Measurements from ENCODE around the gene ZNF143.
"Not testable (repeated sequence)": the region's sequence is repeated elsewhere in the genome, so short reads cannot be mapped to it uniquely, and the experiment has no call there.

ZNF143 gene

DNA sequence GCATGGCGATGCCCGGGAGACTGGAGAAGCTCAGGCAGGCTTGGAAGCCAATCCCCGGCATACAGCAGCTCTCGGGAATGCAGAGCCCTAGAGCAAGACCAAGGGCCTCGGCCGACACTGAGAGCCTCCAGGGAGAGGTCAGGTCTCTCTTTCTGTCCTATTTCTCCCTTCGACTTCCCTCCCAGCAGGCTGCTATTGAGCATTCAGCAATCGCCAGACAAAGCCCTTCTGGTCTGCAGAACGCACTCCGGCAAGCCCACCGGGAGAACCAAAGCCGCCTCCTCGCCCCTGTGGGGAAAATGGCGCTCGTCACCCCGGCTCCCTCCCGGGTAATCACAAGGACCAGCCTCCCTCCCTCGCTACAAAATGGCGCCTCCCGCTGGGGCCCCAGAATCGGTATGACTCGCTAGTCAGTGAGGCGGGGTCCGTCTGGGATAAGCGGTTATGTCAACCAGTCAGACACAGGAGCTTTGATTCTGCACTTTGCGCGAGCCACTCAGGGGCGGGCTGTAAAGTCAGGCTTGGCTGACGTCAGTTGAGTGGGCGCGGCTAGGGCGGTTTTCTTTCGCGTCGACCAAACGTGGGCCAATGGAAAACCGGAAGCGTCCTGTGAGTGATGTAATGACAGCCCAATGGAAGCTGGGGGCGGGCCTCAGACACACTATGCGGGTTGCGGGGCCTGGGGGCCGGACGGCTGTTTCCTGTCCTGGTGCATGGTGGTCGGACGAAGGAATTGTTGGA is at the start of gene ZNF143:
Gene ZNF143, plus strand, starts transcription at position 691 of the 741 bp plus-strand sequence. CDS start 10,297 bp downstream, outside the sequence.
- Histone ChIP-seq H3K36me3 (ENCODE audit: control insufficient read depth in 2 of 2, insufficient read depth in 2 of 2, low read length in 2 of 2) (no peaks in the 10 kb centered on the region), H3K9me3 (ENCODE audit: control insufficient read depth in 2 of 2, low read length in 2 of 2) (no peaks in the 10 kb centered on the region), H3K4me1 (ENCODE audit: control insufficient read depth, insufficient read depth, low read length) (peaks cover 11% of the 10 kb centered on the region), H3K9ac (ENCODE audit: low read length in 2 of 2) (peak within 1 kb of the TSS; percentile 100), H3K4me3 (ENCODE audit: low read length in 2 of 2) (peak within 1 kb of the TSS; percentile 97 to 99), H3K27ac (ENCODE audit: low read length) (peak within 1 kb of the TSS; percentile 100), H3K27me3 (ENCODE audit: control insufficient read depth in 1 of 2, insufficient read depth in 2 of 2, low read length in 2 of 2) (no peaks in the 10 kb centered on the region)

DNA sequence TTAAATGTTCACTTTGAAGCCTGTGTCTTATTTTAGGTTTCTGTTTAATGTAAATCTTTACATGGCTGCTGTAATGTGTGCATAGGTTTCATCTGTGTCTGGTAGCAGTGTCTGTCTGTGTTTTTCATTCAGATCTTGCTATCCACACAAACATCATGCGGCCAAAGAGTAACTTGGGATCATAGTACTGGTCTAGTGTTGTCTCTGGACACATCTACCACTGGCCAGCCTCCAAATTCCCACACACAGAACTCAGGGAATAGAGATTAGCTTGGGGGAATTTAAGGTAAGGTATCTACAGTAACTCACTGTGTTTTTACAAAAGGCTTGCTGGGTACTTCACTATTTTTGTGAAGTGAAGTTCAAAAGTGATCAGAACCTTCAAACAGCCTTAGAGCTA is 32.1 kb upstream of the ZNF143 start:
- H3K27me3 ChIP-seq (ENCODE audit: control insufficient read depth in 1 of 2, insufficient read depth in 2 of 2, low read length in 2 of 2) = no peaks in the 10 kb centered on the region
- peaks cover 42 to 56% of the 10 kb centered on the region in 2 donors for H3K36me3 ChIP-seq (ENCODE audit: control insufficient read depth in 2 of 2, insufficient read depth in 2 of 2, low read length in 2 of 2)

DNA sequence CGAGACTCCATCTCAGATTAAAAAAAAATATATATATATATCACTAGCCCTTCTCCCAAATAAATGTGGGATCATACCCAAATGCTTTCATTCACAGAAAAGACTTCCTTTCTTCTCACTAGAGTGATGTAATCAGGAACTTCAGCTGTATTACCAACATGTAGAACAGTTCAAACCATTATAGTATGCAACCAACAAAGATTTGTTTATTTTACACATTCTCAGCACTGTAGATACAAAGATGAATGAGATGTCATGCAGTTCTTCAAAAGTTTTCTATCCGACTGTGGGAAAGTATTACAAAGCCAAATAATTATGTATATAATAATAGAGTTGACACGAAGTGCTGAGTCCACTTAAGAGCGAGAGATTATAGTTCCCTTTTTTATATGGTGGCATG is 22.2 kb upstream of the ZNF143 start:
- no peaks in the 10 kb centered on the region for H3K27me3 ChIP-seq (ENCODE audit: control insufficient read depth in 1 of 2, insufficient read depth in 2 of 2, low read length in 2 of 2)
- H3K9ac ChIP-seq (ENCODE audit: low read length in 2 of 2) = no peak overlapping the region
- no peak overlapping the region for H3K27ac ChIP-seq (ENCODE audit: low read length)
- H3K4me1 ChIP-seq (ENCODE audit: control insufficient read depth, insufficient read depth, low read length) = no peaks in the 10 kb centered on the region
- no peak overlapping the region for H3K4me3 ChIP-seq (ENCODE audit: low read length in 2 of 2)
- peaks cover 44 to 53% of the 10 kb centered on the region in 2 donors for H3K36me3 ChIP-seq (ENCODE audit: control insufficient read depth in 2 of 2, insufficient read depth in 2 of 2, low read length in 2 of 2)
- no peaks in the 10 kb centered on the region for H3K9me3 ChIP-seq (ENCODE audit: control insufficient read depth in 2 of 2, low read length in 2 of 2)

More for the DNA sequence above, 32.1 kb upstream of the ZNF143 start:
- H3K9ac ChIP-seq (ENCODE audit: low read length in 2 of 2) = no peak overlapping the region
- no peak overlapping the region for H3K4me3 ChIP-seq (ENCODE audit: low read length in 2 of 2)
- H3K27ac ChIP-seq (ENCODE audit: low read length) = no peak overlapping the region
- H3K9me3 ChIP-seq (ENCODE audit: control insufficient read depth in 2 of 2, low read length in 2 of 2) = no peaks in the 10 kb centered on the region
- no peaks in the 10 kb centered on the region for H3K4me1 ChIP-seq (ENCODE audit: control insufficient read depth, insufficient read depth, low read length)

DNA sequence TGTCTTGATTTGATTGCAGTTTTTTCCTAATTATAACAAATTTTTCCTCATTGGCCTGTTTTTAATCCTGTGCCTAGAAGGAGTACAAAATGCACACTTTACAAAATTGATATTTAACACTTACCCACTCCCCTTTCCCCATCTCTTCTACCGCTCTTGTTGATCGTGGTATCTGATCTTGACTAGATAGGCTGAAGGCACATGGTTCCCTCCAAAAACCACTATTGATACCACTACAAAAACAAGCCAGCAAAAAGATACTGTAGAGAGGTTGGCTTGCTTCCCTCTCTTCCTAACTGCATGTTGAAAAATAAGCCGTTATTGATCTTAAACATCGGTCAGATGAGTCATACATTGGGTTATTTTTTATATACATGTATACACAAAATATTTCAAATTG is 14.6 kb upstream of the ZNF143 start:
- Histone ChIP-seq H3K4me1 (ENCODE audit: control insufficient read depth, insufficient read depth, low read length) (no peaks in the 10 kb centered on the region), H3K36me3 (ENCODE audit: control insufficient read depth in 2 of 2, insufficient read depth in 2 of 2, low read length in 2 of 2) (peaks cover 12 to 19% of the 10 kb centered on the region in 2 donors), H3K27me3 (ENCODE audit: control insufficient read depth in 1 of 2, insufficient read depth in 2 of 2, low read length in 2 of 2) (no peaks in the 10 kb centered on the region), H3K27ac (ENCODE audit: low read length) (no peak overlapping the region), H3K9me3 (ENCODE audit: control insufficient read depth in 2 of 2, low read length in 2 of 2) (no peaks in the 10 kb centered on the region), H3K9ac (ENCODE audit: low read length in 2 of 2) (no peak overlapping the region), H3K4me3 (ENCODE audit: low read length in 2 of 2) (no peak overlapping the region)

DNA sequence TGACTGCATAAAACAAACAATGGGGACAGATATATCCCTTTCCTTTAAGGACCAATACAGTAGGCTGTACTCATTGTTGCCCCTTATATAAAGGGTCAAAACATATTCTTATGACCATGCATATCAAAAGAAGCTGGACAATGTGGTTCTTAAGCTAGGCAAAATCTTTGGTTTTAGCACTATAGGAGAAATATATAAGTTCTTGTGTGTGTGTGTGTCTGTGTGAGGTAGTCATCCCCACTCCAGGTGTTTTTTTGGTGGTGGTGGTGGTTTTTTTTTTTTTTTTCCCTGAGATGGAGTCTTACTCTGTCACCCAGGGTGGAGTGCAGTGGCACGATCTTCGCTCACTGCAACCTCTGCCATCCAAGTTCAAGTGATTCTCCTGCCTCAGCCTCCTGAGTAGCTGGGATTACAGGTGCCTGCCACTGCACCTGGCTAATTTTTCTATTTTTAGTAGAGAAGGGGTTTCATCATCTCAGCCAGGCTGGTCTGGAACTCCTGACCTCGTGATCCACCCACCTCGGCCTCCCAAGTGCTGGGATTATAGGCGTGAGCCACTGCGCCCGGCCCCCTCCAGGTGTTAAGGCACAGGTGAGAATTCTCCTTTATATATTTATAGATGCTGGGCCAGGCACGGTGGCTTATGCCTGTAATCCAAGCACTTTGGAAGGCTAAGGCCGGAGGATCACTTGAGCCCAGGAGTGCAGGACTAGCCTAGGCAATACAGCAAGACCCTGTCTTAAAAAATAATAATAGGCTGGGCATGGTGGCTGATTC is 12.0 kb upstream of the ZNF143 start:
- H3K9me3 ChIP-seq (ENCODE audit: control insufficient read depth in 2 of 2, low read length in 2 of 2) = no peaks in the 10 kb centered on the region
- H3K4me1 ChIP-seq (ENCODE audit: control insufficient read depth, insufficient read depth, low read length) = no peaks in the 10 kb centered on the region
- no peaks in the 10 kb centered on the region for H3K27me3 ChIP-seq (ENCODE audit: control insufficient read depth in 1 of 2, insufficient read depth in 2 of 2, low read length in 2 of 2)
- H3K9ac ChIP-seq (ENCODE audit: low read length in 2 of 2) = no peak overlapping the region
- peaks cover 0 to 6% of the 10 kb centered on the region in 2 donors for H3K36me3 ChIP-seq (ENCODE audit: control insufficient read depth in 2 of 2, insufficient read depth in 2 of 2, low read length in 2 of 2)
- H3K27ac ChIP-seq (ENCODE audit: low read length) = no peak overlapping the region
- H3K4me3 ChIP-seq (ENCODE audit: low read length in 2 of 2) = no peak overlapping the region

DNA sequence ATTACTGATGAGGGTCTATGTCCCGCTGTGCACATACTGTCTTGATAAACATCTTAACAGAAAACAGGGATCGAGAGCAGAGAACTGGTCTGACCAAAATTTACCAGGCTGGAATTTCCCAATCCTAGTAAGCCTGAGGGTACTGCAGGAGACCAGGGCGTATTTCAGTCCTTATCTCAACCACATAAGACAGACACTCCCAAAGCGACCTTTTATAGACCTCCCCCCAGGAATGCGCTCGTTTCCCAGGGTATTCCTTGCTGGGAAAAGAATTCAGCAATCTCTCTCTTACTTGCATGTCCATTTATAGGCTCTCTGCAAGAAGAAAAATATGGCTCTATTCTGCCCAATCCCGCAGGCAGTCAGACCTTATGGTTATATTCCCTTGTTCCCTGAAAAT is 8.8 kb upstream of the ZNF143 start:
- not testable (repeated sequence) for H3K4me1 ChIP-seq (ENCODE audit: control insufficient read depth, insufficient read depth, low read length); H3K9me3 ChIP-seq (ENCODE audit: control insufficient read depth in 2 of 2, low read length in 2 of 2); H3K27me3 ChIP-seq (ENCODE audit: control insufficient read depth in 1 of 2, insufficient read depth in 2 of 2, low read length in 2 of 2); H3K4me3 ChIP-seq (ENCODE audit: low read length in 2 of 2); H3K27ac ChIP-seq (ENCODE audit: low read length); H3K9ac ChIP-seq (ENCODE audit: low read length in 2 of 2); H3K36me3 ChIP-seq (ENCODE audit: control insufficient read depth in 2 of 2, insufficient read depth in 2 of 2, low read length in 2 of 2)

DNA sequence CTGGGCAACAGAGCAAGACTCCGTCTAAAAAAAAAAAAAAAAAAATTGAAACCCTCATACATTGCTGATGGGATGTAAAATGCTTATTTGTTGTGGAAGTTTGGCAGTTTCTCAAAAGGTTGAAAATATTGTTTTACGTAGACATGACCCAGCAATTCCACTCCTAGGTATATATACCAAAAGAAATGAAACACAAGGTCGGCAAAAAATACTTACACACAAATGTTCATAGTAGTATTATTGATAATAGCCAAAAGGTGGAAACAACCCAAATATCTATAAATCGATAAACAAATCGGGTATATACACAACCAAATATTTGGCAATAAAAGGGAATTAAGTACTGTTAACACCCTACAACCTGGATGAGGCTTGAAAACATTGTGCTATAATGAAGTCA is 5.1 kb upstream of the ZNF143 start:
- H3K27me3 ChIP-seq (ENCODE audit: control insufficient read depth in 1 of 2, insufficient read depth in 2 of 2, low read length in 2 of 2) = no peaks in the 10 kb centered on the region
- H3K9ac ChIP-seq (ENCODE audit: low read length in 2 of 2) = no peak overlapping the region
- H3K36me3 ChIP-seq (ENCODE audit: control insufficient read depth in 2 of 2, insufficient read depth in 2 of 2, low read length in 2 of 2) = no peaks in the 10 kb centered on the region
- no peak overlapping the region for H3K27ac ChIP-seq (ENCODE audit: low read length)
- H3K4me3 ChIP-seq (ENCODE audit: low read length in 2 of 2) = no peak overlapping the region
- H3K4me1 ChIP-seq (ENCODE audit: control insufficient read depth, insufficient read depth, low read length) = peaks cover 6% of the 10 kb centered on the region
- H3K9me3 ChIP-seq (ENCODE audit: control insufficient read depth in 2 of 2, low read length in 2 of 2) = no peaks in the 10 kb centered on the region

DNA sequence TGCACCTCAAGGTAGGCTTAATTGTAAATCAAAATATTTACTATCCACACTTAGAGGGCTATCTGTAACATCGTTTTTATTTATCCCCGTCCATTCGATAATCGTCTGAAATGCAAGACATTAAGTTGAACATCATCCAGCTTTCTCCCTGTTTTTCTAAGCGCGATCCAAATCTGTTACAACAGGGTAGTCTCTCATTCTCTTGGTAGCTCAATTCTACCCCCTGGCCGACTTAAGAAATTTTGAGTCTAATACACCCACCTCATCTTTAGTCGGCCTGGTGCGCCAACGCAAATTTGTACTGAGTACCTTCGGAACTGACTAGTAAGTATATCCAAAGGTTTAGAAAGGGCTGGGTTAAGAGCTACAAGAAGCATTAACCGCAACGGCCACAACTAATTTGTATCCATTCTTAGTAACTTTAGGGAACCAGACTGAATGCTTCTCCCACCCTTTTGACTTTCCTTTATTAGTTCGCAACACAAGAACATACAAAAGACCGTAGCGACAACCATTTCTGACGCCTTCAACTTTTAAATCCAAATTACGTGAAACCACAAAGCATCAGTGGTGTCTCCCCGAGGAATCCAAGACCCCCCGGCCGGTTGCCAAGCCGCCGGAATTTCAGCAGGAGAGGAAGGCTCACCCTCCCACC is 1.0 kb upstream of the ZNF143 start:
- Histone ChIP-seq H3K27me3 (ENCODE audit: control insufficient read depth in 1 of 2, insufficient read depth in 2 of 2, low read length in 2 of 2) (no peaks in the 10 kb centered on the region), H3K9ac (ENCODE audit: low read length in 2 of 2) (peak overlapping the region; percentile 100)

DNA sequence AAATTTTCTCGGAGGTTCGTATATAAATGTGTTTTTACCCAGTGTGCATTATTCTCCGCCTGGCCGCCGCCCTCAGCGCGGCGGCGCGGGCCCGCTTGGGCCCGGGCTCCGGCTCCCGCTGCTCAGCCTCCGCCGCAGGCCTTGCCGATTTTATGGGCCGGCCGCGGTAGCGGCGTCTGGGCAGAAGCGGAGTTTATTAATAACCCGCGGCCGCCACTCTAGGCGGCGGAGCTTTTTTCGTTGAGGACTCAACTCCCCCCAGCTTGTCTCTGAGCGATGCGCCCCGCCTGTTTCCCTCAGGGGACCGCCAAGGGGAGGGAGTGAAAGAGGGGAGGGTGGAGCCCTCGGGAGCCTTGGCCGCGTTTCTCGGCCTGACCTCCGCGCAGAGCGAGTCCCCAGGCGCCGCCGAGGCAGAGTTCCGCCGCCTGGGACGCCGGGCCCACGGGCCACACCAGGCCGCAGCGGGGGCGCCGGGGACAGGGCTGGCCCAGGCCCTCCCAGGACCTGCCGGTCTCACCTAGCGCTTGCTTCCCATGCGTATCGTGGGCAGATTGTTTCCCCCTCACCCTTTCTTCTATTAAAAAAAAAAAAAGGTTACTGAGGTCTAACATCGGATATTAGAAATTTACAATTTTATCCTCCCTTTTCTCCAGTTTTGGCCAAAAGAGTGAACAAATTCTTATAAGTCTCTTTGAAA is 399 bp downstream of the ZNF143 start:
- Histone ChIP-seq H3K36me3 (ENCODE audit: control insufficient read depth in 2 of 2, insufficient read depth in 2 of 2, low read length in 2 of 2) (no peaks in the 10 kb centered on the region), H3K4me1 (ENCODE audit: control insufficient read depth, insufficient read depth, low read length) (peaks cover 11% of the 10 kb centered on the region)

More for the DNA sequence above, 1.0 kb upstream of the ZNF143 start:
- peaks cover 11% of the 10 kb centered on the region for H3K4me1 ChIP-seq (ENCODE audit: control insufficient read depth, insufficient read depth, low read length)
- H3K27ac ChIP-seq (ENCODE audit: low read length) = peak overlapping the region; percentile 100
- H3K36me3 ChIP-seq (ENCODE audit: control insufficient read depth in 2 of 2, insufficient read depth in 2 of 2, low read length in 2 of 2) = no peaks in the 10 kb centered on the region
- no peaks in the 10 kb centered on the region for H3K9me3 ChIP-seq (ENCODE audit: control insufficient read depth in 2 of 2, low read length in 2 of 2)
- H3K4me3 ChIP-seq (ENCODE audit: low read length in 2 of 2) = peak overlapping the region; percentile 97 to 99

DNA sequence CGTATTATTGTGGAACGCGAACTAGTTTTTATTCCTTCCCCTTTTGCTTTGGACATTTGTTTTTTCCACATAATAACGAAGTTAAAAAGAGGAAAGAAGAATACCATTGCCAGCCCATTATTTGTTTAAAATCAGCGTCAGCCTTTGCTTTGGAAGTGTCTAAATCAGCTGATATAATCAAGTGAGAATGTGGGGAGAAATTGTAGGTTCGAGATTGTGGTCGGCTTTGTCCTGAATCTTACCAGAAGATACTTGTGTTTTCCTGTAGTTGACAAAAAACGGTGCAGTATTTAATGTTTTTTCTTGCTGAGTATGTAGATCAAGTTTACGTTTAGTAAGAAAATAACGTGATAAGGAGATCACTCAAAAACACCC is 935 bp downstream of the ZNF143 start:
- Histone ChIP-seq H3K4me1 (ENCODE audit: control insufficient read depth, insufficient read depth, low read length) (peaks cover 11% of the 10 kb centered on the region), H3K36me3 (ENCODE audit: control insufficient read depth in 2 of 2, insufficient read depth in 2 of 2, low read length in 2 of 2) (no peaks in the 10 kb centered on the region), H3K4me3 (ENCODE audit: low read length in 2 of 2) (peak overlapping the region; percentile 58 to 79), H3K9me3 (ENCODE audit: control insufficient read depth in 2 of 2, low read length in 2 of 2) (no peaks in the 10 kb centered on the region), H3K27ac (ENCODE audit: low read length) (peak overlapping the region; percentile 100), H3K9ac (ENCODE audit: low read length in 2 of 2) (peak overlapping the region; percentile 92 to 98), H3K27me3 (ENCODE audit: control insufficient read depth in 1 of 2, insufficient read depth in 2 of 2, low read length in 2 of 2) (no peaks in the 10 kb centered on the region)

More for the DNA sequence above, 399 bp downstream of the ZNF143 start:
- H3K9me3 ChIP-seq (ENCODE audit: control insufficient read depth in 2 of 2, low read length in 2 of 2) = no peaks in the 10 kb centered on the region
- peak overlapping the region; percentile 92 to 98 for H3K9ac ChIP-seq (ENCODE audit: low read length in 2 of 2)
- H3K27me3 ChIP-seq (ENCODE audit: control insufficient read depth in 1 of 2, insufficient read depth in 2 of 2, low read length in 2 of 2) = no peaks in the 10 kb centered on the region
- peak overlapping the region; percentile 100 for H3K27ac ChIP-seq (ENCODE audit: low read length)
- peak overlapping the region; percentile 58 to 79 for H3K4me3 ChIP-seq (ENCODE audit: low read length in 2 of 2)

Data from stomach smooth muscle (tissue), 2 donors.